SKM-1 (cell line): Measurements from ENCODE around the gene RCN2.
"Not testable (repeated sequence)": the region's sequence is repeated elsewhere in the genome, so short reads cannot be mapped to it uniquely, and the experiment has no call there.

Experiments
- DNase-seq: peaks from one replicate; lab custom pipeline; 2025; ENCODE audit not compliant: unreplicated experiment; lab: John Stamatoyannopoulos, UW

Gene RCN2

DNA sequence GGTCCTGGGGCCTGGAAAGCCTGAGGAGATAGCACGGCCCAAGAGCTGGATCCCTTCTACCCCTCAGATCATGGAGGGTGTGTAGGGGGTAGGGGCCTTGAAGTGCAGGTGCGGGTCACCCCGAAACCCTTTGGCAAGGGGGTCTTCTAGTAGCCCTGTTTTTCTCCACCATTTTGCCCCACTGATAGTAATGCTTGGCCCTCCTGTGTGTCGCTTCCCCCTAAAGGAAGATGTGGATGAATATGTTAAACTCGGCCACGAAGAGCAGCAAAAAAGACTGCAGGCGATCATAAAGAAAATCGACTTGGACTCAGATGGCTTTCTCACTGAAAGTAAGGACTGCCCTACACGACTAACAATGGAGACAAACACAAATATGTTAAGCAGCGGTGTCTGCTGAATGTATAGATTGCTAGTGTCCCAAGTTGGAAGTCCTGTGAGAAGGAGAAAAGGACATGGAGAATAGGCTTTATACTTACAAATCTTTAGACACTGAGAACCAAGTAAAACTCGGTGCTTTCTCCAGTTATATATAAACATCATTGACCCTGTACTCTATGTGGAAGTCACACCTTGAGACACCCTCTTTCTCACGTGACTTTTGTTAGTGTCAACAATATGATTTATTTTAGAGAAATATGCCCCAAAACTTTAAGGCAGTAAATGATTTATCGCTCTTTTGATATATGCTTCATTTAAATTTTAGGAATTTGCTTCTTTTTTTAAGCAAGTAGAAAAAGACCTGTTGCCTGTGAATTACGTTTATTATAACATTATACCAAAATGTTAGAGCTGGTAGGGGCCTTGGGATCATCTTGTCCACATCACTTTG is 802 bp downstream of the RCN2 start:
- no peak for DNase-seq

DNA sequence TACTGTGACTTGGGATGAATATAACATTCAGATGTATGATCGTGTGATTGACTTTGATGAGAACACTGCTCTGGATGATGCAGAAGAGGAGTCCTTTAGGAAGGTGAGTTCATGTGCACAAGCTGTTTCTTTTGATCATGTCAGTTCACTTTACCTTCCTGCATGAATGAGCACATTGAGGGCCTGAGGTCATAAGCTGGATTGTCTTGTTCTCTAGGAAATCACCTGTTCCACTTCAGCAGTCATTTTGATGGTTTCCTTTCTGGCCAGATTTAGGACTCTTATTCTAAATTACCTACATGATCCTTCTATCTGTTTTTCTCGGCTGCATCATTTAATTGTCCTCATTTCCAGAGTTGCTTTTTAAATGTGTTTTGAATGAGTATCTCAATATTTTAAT is 4.1 kb downstream of the RCN2 start:
- no peak for DNase-seq

DNA sequence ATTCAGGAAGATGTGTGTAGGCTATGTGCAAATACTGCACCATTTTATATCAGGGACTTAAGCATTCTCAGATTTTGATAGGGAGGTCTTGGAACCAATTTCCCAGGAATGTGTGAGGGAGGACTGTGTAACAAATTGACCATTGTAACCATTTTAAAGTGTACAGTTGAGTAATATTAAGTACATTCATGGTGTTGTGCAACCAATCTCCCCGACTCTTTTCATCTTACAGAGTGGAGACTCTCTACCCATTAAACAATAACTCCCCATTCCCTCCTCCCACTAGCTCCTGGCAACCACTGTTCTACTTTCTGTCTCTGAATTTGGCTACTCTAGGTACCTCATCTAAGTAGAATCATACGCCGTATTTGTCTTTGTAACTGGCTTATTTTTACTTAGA is 5.1 kb downstream of the RCN2 start:
- DNase-seq, result no peak

DNA sequence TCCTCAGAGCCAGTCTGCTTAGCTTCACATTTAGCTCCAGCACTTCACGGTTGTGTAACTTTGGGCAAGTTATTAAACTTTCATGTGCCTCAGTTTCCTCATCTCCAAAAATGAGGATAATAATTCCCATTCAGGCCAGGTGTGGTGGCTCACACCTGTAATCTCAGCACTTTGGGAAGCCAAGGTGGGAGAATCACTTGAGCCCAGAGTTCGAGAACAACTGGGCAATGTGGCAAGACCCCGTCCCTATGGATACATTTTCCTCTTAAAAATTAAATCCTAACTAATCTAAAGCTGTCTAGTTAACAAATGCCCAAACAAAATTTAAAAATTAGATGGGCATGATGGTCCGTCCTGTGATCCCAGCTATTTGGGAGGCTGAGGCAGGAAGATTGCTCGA is 7.2 kb downstream of the RCN2 start:
- no peak for DNase-seq

DNA sequence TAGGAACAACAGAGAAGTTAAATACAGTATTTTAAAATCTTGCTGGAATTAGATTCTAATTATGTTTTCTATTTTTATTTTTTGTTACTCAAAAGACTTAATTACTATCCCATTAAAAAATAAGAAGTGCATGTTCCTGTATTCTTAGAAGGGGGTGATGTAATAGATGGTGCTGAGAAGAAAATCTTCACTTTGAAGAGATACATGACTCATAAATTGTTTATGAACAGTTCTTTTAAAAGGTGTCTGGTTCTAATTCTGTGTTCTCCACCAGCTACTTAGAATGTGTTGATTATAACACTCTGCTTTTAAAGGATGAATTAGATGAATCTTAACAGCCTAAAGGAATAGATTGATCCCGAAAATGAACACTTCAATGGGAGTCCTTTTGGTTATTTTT is 8.2 kb downstream of the RCN2 start:
- no peak for DNase-seq

DNA sequence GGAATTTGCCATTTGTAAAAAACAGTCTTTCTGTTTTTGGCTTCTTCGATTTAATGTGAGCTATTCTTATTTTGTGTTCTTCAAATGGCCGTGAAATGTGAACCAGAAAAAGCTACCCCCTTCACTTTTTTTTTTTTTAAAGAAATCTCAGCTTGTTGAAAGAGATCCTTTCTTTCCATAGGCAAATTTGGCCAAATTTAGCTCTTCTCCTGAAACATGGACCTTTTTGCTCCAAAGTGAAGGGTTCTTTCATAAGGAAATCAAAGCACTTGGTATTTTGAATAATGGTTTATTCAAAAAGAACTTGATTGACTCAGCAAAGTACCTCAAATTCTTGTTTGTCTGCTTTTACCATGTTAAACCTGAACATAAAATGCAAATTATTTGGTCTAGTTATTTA is 10.1 kb downstream of the RCN2 start:
- no peak for DNase-seq

DNA sequence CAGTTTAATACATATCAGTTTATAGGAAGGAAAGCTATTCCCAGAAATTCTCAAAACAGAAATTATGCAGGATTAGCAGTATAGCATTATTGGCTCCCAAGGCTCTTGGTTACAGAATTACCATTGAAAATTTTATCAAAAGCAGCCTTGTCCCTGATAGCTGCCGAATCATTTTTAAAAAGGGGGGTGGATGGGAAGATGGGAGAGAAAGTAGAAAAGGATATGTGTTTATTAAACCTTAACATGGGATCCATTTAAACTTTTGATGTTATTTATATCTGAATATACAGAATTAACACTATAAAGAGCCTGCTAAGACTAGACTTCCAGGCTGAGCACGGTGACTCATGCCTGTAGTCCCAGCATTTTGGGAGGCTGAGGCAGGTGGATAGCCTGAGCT is 10.8 kb downstream of the RCN2 start:
- DNase-seq, result no peak

DNA sequence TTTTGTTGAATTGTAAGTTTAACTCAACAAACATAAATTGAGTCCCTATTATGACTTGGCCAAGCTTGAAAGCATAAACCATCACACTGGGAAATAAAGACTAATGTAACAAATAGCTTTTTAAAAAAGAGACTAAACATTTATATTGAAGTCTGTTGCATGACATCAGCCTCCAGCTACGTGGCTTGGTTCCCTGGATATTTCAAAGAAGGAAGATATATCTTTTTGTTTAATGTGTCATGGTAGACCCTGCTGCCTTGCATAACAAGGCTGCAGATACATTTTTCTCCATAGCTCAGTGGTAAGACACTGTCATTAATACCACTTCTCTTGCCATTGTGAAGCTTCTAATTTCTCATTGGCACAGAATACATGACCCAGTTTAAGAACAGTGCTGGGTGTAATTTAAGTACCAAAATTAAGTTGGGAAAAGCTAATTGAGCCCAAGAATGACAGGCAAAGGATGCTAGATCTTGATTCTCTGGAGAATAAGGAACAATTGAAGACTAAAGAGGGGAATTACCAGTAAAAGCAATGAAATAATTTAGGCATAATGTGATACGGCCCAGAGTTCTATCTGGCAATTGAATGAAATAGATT is 14.0 kb downstream of the RCN2 start:
- no peak for DNase-seq

DNA sequence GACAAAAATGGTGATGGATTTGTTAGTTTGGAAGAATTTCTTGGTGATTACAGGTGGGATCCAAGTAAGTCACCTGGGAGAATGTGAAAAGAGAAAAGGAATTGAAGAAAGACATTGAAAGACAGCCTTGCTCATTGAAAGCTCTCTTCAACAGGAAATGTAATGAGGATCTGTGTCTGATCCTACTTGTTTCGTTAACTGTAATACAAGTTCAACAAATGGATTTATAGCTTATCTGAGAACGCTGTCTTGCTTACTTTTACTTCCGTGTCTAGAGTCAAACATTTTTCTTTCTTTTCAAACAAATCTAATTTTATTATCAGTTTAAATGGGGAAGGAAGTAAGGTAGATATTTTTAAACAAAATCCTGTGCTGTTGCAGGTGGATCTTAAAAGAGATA is 15.9 kb downstream of the RCN2 start:
- DNase-seq, result no peak

DNA sequence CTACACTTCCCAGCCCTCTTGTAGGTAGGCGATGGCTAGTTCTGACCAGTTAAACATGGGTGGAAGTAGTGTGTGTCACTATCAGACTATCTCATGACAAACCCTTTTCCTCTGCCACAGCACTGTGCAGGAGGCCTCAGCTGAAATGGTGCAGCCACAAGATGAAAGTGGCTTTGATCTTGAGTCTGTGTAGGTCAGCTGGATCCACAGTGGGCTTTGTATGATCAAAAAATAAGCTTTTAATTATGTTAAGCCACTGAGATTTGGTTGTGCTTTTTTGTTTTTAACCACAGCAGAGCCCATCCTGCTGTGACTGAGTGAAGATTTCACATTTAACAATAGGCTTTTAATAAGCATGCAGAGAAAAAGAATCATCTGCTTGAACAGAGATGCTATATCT is 19.7 kb downstream of the RCN2 start:
- DNase-seq, result no peak

DNA sequence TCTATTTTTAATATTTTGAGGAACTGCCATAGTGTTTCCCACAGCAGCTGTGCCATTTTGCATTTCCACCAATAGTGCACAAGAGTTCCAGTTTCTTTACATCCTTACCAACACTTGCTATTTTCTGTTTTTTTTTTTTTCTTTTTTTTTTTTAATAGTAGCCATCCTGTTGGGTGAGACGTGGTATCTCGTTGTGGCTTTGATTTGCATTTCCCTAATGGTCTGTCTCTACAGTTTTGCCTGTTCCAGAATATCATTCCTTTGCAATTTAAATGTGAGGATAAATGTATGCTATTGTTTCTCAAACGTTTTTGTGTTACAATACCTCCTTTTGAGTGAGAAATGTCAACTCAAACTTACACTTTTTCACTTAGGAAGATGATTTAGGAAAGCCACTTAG is 22.4 kb downstream of the RCN2 start:
- DNase-seq, result no peak

DNA sequence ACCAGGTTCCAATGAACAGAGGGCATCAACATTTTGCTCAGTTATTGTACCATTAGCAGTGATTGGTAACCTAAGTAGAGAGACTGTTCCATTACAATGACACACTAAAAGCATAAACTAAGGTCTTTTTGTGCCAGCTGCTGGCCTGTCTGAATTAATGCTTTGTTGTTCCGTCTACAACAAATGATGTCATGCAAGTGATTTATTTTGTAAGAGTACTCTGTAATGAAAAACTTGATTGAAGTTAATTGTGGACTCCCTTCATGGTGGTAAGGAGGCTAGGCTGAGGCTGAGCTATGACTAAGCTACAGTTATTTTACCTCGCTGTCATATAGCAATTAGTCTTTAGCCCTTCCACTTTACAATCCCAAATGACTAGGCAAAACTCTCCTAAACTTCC is 23.2 kb downstream of the RCN2 start:
- no peak for DNase-seq

DNA sequence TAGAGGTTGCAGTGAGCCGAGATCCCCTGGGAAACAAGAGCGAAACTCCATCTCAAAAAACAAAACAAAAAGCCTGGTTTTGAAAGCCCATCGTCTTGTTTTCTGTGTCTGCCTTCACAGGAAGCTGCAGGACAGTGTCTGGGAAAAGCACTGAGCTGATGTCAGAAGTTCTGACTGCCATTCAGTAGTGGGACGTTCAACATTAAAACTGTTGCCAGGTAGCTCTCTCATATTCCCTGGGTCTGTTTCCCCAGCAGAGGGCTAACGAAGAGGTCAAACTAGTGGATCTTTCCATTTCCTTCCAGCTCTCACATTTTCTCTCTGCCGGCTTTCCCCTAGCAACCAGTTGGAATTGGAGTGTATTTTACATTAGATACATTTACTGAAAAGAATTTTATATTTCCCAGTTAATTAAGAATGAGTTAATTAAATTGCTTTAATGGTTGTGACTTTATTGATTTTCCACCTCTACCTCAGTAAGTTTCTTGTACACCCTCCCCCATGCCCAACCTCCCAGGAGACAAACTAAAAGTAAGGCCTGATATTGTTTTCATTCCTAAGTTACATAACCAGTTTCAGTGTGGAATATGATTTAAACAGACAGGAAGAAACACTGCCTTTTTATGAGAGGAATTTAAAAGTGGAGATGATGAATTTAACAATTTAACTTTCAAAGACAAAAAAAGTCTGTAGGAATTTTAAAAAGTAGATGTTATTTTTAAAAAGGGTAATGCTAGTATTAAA is 29.9 kb downstream of the RCN2 start:
- DNase-seq, result no peak

DNA sequence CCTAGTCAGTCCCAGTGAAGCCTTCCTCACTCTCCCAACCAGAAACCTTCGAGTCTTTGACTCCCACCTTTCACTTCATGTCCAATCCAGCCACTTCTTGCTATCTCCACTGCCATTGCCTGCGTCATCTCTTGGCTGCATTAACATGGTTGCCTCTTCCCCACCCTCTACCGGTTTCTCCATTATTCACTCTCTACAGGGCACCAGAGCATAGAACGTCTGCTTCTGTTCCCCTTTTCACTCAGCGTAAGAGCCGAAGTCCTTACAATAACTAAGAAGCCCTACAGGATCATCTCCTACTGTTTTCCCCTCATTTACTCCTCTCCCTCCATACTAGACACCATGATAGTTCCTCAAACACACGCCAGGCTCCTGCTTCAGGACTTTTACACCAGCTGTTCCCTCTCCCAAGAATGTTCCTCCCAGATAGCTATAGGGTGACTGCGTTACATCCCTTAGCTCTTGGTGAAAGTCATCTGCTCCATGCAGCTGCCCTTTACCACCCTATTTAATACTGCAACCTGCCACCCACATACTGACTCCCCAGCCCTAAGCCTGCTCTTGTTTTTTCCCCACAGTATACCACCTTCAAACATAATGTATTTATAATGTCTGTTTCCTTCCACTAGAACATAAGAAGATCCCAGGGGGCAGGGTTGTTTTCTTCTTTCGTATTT is 30.9 kb downstream of the RCN2 start:
- no peak for DNase-seq

DNA sequence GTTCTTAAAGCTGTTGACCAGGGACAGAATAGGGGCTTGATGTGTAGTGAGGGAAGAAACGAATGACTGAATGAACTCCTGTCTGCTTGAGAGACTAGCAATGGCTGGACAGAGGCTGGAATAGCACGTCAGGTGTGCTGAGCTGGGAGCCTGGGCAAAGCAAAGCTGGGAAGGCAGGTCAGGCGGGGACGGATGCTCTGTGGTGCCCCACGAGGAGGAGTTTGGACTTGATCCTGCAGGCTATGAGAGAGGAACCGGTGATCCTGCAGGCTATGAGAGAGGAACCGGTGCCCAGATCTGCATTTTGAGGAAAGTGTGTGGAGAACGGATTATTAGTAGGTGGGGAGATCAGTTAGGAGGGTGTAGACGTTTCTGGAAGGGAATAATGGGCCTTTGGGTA is 32.0 kb downstream of the RCN2 start:
- no peak for DNase-seq

DNA sequence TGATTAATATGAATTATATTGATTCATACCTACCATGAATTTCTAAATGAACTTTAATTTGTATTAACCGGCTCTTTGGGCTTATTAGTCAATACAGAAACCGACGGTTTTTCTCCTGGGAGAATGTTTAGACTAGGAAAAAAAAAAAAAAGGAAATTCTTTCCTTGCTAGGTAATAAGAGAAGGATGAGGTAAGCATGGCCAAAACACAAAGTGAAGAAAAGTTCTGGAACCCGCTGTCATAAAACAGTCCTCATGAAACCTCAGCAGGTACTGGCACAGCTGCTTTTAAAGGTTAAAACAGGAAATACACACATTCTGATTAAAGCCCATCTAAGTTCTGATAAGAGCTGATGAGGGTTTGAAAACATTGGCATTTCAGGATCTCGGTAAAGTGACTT is 32.6 kb downstream of the RCN2 start:
- DNase-seq, result no peak

DNA sequence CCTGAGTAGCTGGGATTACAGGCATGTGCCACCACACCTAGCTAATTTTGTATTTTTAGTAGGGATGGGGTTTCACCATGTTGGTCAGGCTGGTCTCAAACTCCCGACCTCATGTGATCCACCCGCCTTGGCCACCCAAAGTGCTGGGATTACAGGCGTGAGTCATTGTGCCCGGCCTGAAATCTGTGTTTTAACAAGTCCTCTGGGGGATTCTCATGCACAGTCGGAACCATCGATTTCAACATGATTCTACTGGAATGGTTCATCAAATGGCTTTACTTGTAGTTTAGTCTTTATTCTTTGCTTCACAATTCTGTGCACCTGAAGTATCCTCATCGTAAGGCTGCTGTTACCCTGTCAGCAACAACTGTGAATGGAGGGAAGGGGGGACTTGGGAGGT is 34.5 kb downstream of the RCN2 start:
- not testable (repeated sequence) for DNase-seq

DNA sequence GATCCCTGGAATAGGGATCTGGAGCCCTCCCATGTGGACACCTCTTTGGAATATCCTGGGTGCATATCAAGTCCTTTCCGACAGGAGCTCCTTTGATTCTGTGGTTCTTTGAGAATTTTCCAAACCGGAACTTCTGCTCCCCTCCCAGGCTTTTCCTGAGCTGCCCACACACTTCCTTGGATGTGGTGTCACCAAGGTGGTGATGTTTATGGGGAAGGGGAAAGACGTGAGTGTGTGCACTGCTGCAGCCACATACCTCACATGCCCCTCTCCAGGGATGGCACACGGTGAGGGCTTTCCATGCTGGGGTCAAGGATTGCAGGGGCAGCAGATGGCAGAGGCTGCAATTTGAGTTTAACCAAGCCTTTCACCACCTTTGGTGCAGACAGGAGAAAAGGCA is 35.5 kb downstream of the RCN2 start:
- DNase-seq, result no peak

DNA sequence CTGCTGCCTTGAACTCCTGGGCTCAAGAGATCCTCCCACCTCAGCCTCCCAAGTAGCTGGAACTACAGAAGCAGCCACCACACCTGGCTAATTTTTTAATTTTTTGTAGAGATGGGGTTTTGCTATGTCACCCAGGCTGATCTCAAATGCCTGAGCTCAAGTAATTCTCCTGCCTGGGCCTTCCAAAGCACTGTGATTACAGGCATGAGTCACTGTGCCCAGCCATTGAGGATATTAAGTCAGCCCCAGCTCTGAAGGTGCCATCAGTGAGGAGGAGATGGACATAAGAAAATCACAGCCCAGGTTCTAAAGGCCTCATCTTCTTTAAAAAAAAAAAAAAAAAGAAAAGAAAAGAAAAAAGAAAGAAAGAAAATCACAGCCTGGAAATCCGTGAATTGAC is 36.8 kb downstream of the RCN2 start:
- no peak for DNase-seq

DNA sequence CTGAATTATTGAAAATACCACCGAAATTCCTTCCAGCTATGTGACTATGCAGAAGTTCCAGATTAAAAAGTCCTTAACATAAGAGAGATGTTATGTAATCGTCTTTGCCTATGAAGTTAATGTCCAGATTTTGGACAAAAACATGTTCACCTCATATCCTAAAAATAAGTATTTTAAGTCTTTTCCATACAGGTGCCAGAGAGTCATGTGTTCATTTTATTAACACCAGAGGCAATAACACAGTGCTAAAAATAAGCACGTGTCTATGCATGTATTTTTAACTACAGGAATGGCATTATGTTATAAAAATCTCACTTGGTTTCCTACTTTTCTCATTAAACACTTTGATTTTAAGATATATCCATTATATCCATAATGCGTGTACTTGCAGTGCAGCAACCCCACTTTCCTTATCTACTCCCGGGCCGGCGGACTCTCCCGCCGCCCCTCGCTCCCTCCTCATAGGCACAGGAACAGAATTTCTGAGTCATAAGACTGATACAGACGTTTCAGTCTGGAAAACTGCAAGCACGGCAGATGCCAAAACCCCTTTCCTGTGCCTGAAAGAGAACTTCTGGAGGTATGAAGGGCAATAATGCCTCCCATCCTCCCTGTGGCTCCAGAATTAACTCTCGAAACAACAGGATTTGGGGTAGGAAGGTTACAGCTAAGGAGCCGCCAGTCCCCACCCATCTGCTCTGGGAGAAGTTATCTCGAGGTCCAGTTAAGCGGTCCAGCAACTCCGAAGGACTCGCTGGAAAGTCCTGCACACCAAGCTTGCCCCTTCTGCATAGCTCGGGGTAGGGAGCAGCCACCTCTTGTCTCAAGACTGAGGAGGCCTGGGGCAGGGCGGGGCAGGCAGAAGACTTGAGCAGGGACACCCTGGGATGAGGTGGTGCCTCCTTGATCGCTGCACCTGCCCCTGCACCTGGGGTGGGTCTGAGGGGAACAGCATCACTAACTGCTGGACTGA is 41.1 kb downstream of the RCN2 start:
- DNase-seq, result no peak

DNA sequence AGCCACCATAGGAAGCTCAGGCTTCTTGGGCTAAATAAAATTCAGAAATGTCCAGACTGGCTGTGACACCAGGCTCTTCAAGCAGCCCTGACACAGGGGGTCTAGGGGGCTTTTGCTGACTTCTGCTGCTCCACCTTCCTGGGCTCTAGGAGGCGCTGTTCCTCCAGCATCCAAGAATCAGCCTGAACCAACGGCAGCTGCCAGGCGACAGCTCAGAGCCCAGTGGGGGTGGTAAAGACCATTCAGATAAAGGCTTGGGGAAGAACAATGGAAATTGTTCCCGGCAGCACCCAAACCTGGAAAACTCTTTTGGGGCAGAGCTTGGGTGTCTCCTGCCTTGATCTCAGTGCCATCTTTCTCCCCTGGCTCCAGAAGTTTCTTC is 41.8 kb downstream of the RCN2 start:
- DNase-seq, result peak; percentile 19
